ENCODE results near the gene TBC1D16. TPM values are rescaled to one million over a fixed set of nuclear protein-coding genes. Genes with fewer than 3 reads are reported as not detected.

Gene TBC1D16
- total RNA-seq, 6 experiments from 2014 or later, result 5.8 to 21.0 (median 14.4) TPM

DNA sequence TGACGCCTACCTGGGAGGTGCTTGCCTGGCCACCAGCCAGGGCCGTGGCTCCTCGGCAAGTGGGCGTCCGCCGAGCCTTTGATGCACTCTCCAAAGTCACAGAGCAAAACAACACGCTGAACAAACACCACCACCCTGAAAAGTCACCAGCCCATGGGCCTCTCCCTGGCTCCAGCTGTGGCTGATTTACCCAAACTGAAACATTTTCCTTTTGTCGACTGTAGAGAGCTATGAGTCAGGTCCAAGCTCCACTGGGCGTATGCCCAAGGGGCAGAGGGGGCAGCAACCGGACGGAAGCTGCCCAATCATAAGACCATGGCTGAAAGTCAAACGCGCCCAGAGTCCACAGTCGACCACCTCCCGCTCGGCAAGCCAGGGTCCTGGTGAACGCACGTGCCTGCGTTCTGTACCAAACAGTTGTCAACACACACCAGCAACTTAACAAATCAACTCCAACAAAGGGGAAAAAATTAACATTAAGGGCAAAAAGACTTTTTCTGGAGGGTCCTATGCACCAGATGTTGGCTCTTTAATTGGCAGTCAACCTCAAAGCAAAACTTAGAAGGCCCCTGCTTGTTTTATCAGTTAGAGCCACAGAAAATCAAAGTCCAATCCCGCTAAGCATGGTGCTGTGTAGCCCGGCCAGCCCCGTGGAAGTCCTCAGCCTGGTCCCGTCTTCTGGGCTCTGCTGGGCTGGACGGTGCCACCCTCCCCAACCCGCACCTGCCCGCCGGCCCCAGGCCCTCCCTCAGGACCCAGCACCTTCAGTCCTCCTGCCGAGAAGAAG is 47.3 kb downstream of the TBC1D16 start:
- no peaks in the 10 kb centered on the region for H3K9me3 ChIP-seq
- H3K27ac ChIP-seq, result peak overlapping the region; percentile 66 to 91 (median 85)
- no peaks in the 10 kb centered on the region for H3K36me3 ChIP-seq
- H3K27me3 ChIP-seq, result no peaks in the 10 kb centered on the region
- ATAC-seq (peak; percentile 47 to 68 (median 54)), DNase-seq (peak; percentile 84 to 93 (median 87))
- peak overlapping the region in 1 of 3 donors; percentile 0 for H3K4me3 ChIP-seq
- peaks cover 2 to 69% (median 33%) of the 10 kb centered on the region in 4 donors for H3K4me1 ChIP-seq
- TF ChIP-seq, protein P1, sequence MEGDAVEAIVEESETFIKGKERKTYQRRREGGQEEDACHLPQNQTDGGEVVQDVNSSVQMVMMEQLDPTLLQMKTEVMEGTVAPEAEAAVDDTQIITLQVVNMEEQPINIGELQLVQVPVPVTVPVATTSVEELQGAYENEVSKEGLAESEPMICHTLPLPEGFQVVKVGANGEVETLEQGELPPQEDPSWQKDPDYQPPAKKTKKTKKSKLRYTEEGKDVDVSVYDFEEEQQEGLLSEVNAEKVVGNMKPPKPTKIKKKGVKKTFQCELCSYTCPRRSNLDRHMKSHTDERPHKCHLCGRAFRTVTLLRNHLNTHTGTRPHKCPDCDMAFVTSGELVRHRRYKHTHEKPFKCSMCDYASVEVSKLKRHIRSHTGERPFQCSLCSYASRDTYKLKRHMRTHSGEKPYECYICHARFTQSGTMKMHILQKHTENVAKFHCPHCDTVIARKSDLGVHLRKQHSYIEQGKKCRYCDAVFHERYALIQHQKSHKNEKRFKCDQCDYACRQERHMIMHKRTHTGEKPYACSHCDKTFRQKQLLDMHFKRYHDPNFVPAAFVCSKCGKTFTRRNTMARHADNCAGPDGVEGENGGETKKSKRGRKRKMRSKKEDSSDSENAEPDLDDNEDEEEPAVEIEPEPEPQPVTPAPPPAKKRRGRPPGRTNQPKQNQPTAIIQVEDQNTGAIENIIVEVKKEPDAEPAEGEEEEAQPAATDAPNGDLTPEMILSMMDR (IDR thresholded peaks at IDR 0.05), result no peak
- TF ChIP-seq POLR2A (IDR thresholded peaks at IDR 0.05), result peak; percentile 53
- intact Hi-C loops (cut with DNase I), result loop anchor here (10.0 kb wide), 3 partner anchors 64 to 184 kb away; no protein-coding TSS in a partner anchor
- WGBS (ENCODE audit: insufficient coverage, low coverage, low lambda C conversion rate, missing lambda C conversion rate), result 11% methylated on average over 20 of the region's 28 CpGs

DNA sequence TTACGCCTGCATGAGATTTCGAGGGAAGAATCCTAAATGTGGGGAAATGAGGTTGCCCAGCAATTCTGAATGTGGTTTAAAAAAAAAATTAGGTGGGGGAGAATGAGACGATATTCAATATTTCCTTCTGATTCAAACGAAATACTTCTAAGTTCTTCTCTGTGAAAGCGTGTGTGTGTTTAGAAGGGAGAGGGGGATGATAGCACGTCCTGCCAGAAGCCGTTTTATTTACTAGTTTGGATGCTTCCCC is 47.8 kb downstream of the TBC1D16 start:
- WGBS (ENCODE audit: insufficient coverage, low coverage, low lambda C conversion rate, missing lambda C conversion rate), result 36% methylated on average over 7 of the region's 7 CpGs
- Histone ChIP-seq H3K36me3 (no peaks in the 10 kb centered on the region), H3K9me3 (no peaks in the 10 kb centered on the region), H3K27ac (peak overlapping the region; percentile 66 to 91 (median 85)), H3K4me1 (peaks cover 2 to 64% (median 31%) of the 10 kb centered on the region in 4 donors), H3K27me3 (no peaks in the 10 kb centered on the region), H3K4me3 (no peak overlapping the region)
- ATAC-seq (no peak), DNase-seq (no peak)
- intact Hi-C loops (cut with DNase I), result loop anchor here (10.0 kb wide), 3 partner anchors 63 to 183 kb away; no protein-coding TSS in a partner anchor
- TF ChIP-seq, protein P1 (IDR thresholded peaks at IDR 0.05), result no peak
- TF ChIP-seq POLR2A (IDR thresholded peaks at IDR 0.05), result no peak

- intact Hi-C loops (cut with DNase I), result loop anchor here (10.0 kb wide), 3 partner anchors 63 to 183 kb away; no protein-coding TSS in a partner anchor
- TF ChIP-seq POLR2A (IDR thresholded peaks at IDR 0.05), result no peak
- TF ChIP-seq, protein P1 (IDR thresholded peaks at IDR 0.05), result no peak
- Histone ChIP-seq H3K27ac (peak overlapping the region; percentile 66 to 91 (median 85)), H3K27me3 (no peaks in the 10 kb centered on the region), H3K36me3 (no peaks in the 10 kb centered on the region), H3K9me3 (no peaks in the 10 kb centered on the region), H3K4me3 (no peak overlapping the region), H3K4me1 (peaks cover 2 to 59% (median 28%) of the 10 kb centered on the region in 4 donors)
- DNase-seq (peak in 2 of 3 donors; percentile 20 to 40), ATAC-seq (peak in 1 of 4 donors; percentile 7)
- 53% methylated on average over 18 of the region's 18 CpGs for WGBS (ENCODE audit: insufficient coverage, low coverage, low lambda C conversion rate, missing lambda C conversion rate)
These were observed 48.3 kb downstream of the TBC1D16 start for GRCh38 chr17:79987187-79987934.

DNA sequence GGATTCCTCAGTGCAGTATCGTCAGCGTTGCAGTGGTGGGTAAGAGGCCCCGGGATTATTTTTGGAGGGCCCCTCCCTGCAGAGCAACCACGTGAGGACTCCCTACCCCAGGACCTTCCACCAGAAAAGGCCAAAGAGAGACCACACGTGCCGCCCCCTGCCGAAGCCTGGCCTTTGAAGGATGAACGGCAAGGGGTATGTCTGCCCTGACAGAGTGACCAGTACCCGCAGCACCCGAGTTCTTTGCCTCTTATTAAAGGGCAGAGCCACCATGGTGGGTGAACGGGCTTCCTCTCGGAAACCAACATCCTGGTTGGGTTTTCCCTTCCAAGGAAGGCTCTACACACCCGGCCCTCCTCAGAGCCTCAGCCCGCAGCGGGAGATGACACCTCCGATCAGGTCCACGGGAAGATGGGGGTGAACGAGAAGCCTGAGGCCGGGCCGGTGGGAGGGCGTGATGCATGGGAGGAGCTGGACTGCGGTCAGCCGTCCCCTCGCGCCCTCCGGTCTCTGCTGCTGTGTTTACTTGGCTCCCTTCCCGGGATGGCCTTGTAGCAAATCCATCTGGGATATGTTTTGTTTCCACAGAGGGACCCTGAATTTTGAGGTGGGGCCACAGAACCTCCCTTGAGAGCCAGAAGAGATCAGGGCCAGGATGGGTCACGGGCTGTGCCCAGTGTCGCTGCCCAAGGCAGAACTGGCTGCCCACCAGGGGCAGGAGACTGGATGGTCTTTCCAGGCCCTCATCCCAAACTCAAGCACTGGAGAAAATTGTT is 49.1 kb downstream of the TBC1D16 start:
- peak; percentile 29 to 54 (median 40) for ATAC-seq
- H3K4me1 ChIP-seq, result peaks cover 2 to 52% (median 25%) of the 10 kb centered on the region in 4 donors
- intact Hi-C loops (cut with DNase I), result loop anchor here (10.0 kb wide), 3 partner anchors 62 to 182 kb away; no protein-coding TSS in a partner anchor

More for the DNA sequence above, 49.1 kb downstream of the TBC1D16 start:
- Histone ChIP-seq H3K27ac (peak overlapping the region; percentile 66 to 91 (median 85)), H3K9me3 (no peaks in the 10 kb centered on the region), H3K36me3 (no peaks in the 10 kb centered on the region), H3K4me3 (no peak overlapping the region), H3K27me3 (no peaks in the 10 kb centered on the region)
- WGBS (ENCODE audit: insufficient coverage, low coverage, low lambda C conversion rate, missing lambda C conversion rate), result 24% methylated on average over 9 of the region's 29 CpGs
- peak; percentile 80 to 90 (median 89) for DNase-seq
- TF ChIP-seq, protein P1 (IDR thresholded peaks at IDR 0.05), result no peak
- TF ChIP-seq POLR2A (IDR thresholded peaks at IDR 0.05), result no peak

Data from right lobe of liver (tissue), 6 donors.